Neural cell (in vitro differentiated cells): Measurements from ENCODE around the gene C22orf23. TPM values are rescaled to one million over a fixed set of nuclear protein-coding genes. Genes with fewer than 3 reads are reported as not detected.

Experiments used
- H2AFZ ChIP-seq: fragments of 200-600, 300-800 bp; sonication (generic), shearing (Covaris generic); 2 replicates; pipeline ENCODE4 v1.6.0; 2014; ENCODE audit warnings: low read depth, mild to moderate bottlenecking, antibody characterized with exemption, low read length, moderate library complexity
- H3F3A ChIP-seq: fragments of 200-600 bp; shearing (Covaris generic); 2 replicates; pipeline ENCODE4 v1.6.1; 2016; ENCODE audit warnings: mild to moderate bottlenecking, moderate library complexity, mixed read lengths, antibody characterized with exemption, low read length; ENCODE audit not compliant: insufficient read depth, poor library complexity, severe bottlenecking
- H3K27ac ChIP-seq: fragments of 200-600, 300-800 bp; sonication (generic), shearing (Covaris generic); 2 replicates; pipeline ENCODE4 v1.5.1; 2014; ENCODE audit warnings: mild to moderate bottlenecking, low read length, moderate library complexity
- H3K27me3 ChIP-seq: fragments of 300-800, 200-600 bp; sonication (generic), shearing (Covaris generic); 2 replicates; pipeline ENCODE4 v1.6.0; 2014; ENCODE audit warnings: mild to moderate bottlenecking, low read depth, low read length, moderate library complexity; ENCODE audit not compliant: insufficient read depth
- H3K36me3 ChIP-seq: fragments of 300-800, 200-600 bp; sonication (generic), shearing (Covaris generic); 2 replicates; pipeline ENCODE4 v1.5.1; 2014; ENCODE audit warnings: mild to moderate bottlenecking, antibody characterized with exemption, low read length, moderate library complexity; ENCODE audit not compliant: insufficient read depth
- H3K4me2 ChIP-seq: fragments of 300-800, 200-600 bp; sonication (generic), shearing (Covaris generic); 2 replicates; pipeline ENCODE4 v1.6.0; 2014; ENCODE audit warnings: mild to moderate bottlenecking, low read length
- H3K4me3 ChIP-seq: fragments of 300-800, 200-600 bp; sonication (generic), shearing (Covaris generic); 2 replicates; pipeline ENCODE4 v1.5.1; 2014; ENCODE audit warnings: mild to moderate bottlenecking, low read length, moderate library complexity
- H3K79me2 ChIP-seq: fragments of 200-600 bp; shearing (Covaris generic); replicated peaks from 2 replicates; pipeline ENCODE4 v1.6.0; 2014; ENCODE audit warnings: mild to moderate bottlenecking, low read length, moderate library complexity; ENCODE audit not compliant: insufficient read depth
- H3K9ac ChIP-seq: fragments of 300-800, 200-600 bp; sonication (generic), shearing (Covaris generic); 2 replicates; pipeline ENCODE4 v1.6.1; 2016; ENCODE audit warnings: mild to moderate bottlenecking, low read length, mixed read lengths
- H3K9me2 ChIP-seq: fragments of 200-600 bp; shearing (Covaris generic); 2 replicates; pipeline ENCODE4 v1.6.1; 2016; ENCODE audit warnings: mild to moderate bottlenecking, low read length, mixed read lengths; ENCODE audit not compliant: insufficient read depth
- H3K9me3 ChIP-seq: fragments of 200-600, 300-800 bp; sonication (generic), shearing (Covaris generic); 2 replicates; pipeline ENCODE4 v1.6.1; 2016; ENCODE audit warnings: mild to moderate bottlenecking, mixed run types, low read length, moderate library complexity, mixed read lengths
- H4K20me1 ChIP-seq: fragments of 200-600 bp; shearing (Covaris generic); 2 replicates; pipeline ENCODE4 v1.6.1; 2016; ENCODE audit warnings: mild to moderate bottlenecking, mixed run types; ENCODE audit not compliant: insufficient read depth
- CTCF ChIP-seq: fragments of 450-650 bp; IDR thresholded peaks from 2 replicates; pipeline ENCODE4 v1.5.1; 2014; ENCODE audit warnings: antibody characterized with exemption, mild to moderate bottlenecking, moderate library complexity; ENCODE audit not compliant: poor library complexity, severe bottlenecking
- EP300 ChIP-seq: fragments of 450-650 bp; conservative IDR thresholded peaks from 2 replicates; pipeline ENCODE4 v1.6.1; 2014; ENCODE audit warnings: antibody characterized with exemption, mild to moderate bottlenecking, moderate library complexity; ENCODE audit not compliant: poor library complexity, severe bottlenecking
- EZH2 ChIP-seq: fragments of 200-600, 300-800 bp; shearing (Covaris generic), sonication (generic); IDR thresholded peaks from 2 replicates; pipeline ENCODE4 v1.6.1; 2014; ENCODE audit warnings: antibody characterized with exemption, low read length, borderline replicate concordance, mild to moderate bottlenecking; ENCODE audit not compliant: insufficient read depth, poor library complexity, severe bottlenecking
- MXI1 ChIP-seq: fragments of 450-650 bp; conservative IDR thresholded peaks from 2 replicates; pipeline ENCODE4 v1.6.1; 2014; ENCODE audit warnings: antibody characterized with exemption, mild to moderate bottlenecking; ENCODE audit not compliant: poor library complexity, severe bottlenecking
- POLR2AphosphoS5 ChIP-seq: IDR thresholded peaks from 2 replicates; pipeline ENCODE4 v1.6.1; 2012
- RAD21 ChIP-seq: fragments of 450-650 bp; conservative IDR thresholded peaks from 2 replicates; pipeline ENCODE4 v1.6.1; 2014; ENCODE audit warnings: antibody characterized with exemption, mild to moderate bottlenecking, moderate library complexity
- REST ChIP-seq: IDR thresholded peaks from 2 replicates; pipeline ENCODE4 v1.6.1; 2012; ENCODE audit warnings: borderline replicate concordance
- SMC3 ChIP-seq: fragments of 450-650 bp; conservative IDR thresholded peaks from 2 replicates; pipeline ENCODE4 v1.6.1; 2014; ENCODE audit warnings: antibody characterized with exemption, mild to moderate bottlenecking, moderate library complexity; ENCODE audit not compliant: poor library complexity
- TAF1 ChIP-seq: IDR thresholded peaks from 2 replicates; pipeline ENCODE4 v1.6.1; 2012; ENCODE audit warnings: low read depth
- polyA minus RNA-seq: library from RNA; depleted of rRNA, polyadenylated mRNA; stranded (reverse); fragments of >200 nt; gene quantifications from 2 replicates; pipeline ENCODE4 v1.2.3, GENCODE V29; 2014
- polyA plus RNA-seq: library from polyadenylated mRNA; depleted of rRNA; stranded (reverse); fragments of >200 nt; gene quantifications from 2 replicates; pipeline ENCODE4 v1.2.3, GENCODE V29; 2014

The C22orf23 gene
- polyA plus RNA-seq (1.0 and 1.3 TPM in 2 replicates), polyA minus RNA-seq (0.97 and 1.3 TPM in 2 replicates)

- H3K4me2 ChIP-seq = peak within 1 kb of the TSS; percentile 88
- no peaks in the 10 kb centered on the region for H3K9me3 ChIP-seq
- H3K79me2 ChIP-seq = peaks cover 16% of the 10 kb centered on the region
- H4K20me1 ChIP-seq = no peaks in the 10 kb centered on the region
- peak within 1 kb of the TSS; percentile 89 for H3K9ac ChIP-seq
- peak within 1 kb of the TSS; percentile 91 for H2AFZ ChIP-seq
- no peaks in the 10 kb centered on the region for H3F3A ChIP-seq
- peak within 1 kb of the TSS; percentile 74 for H3K27ac ChIP-seq
- TF ChIP-seq TAF1 = no peak
- peak; percentile 91 for TF ChIP-seq POLR2AphosphoS5
- peak; percentile 31 for TF ChIP-seq CTCF
- no peak for TF ChIP-seq EP300
- peak; percentile 48 for TF ChIP-seq REST
- peak; percentile 89 for TF ChIP-seq MXI1
- peak; percentile 24 for TF ChIP-seq RAD21
- no peaks in the 10 kb centered on the region for H3K27me3 ChIP-seq
- peak within 1 kb of the TSS; percentile 99 for H3K4me3 ChIP-seq
- H3K9me2 ChIP-seq = no peaks in the 10 kb centered on the region
- H3K36me3 ChIP-seq = no peaks in the 10 kb centered on the region
Observed at GRCh38 chr22:37953437-37954179, at the start of gene C22orf23, which contains the start of gene POLR2F. C22orf23 (minus strand) TSS chr22:37953601; CDS start chr22:37953149, 452 bp downstream. POLR2F (plus strand) TSS chr22:37953699; CDS start chr22:37953788, 89 bp downstream.

DNA sequence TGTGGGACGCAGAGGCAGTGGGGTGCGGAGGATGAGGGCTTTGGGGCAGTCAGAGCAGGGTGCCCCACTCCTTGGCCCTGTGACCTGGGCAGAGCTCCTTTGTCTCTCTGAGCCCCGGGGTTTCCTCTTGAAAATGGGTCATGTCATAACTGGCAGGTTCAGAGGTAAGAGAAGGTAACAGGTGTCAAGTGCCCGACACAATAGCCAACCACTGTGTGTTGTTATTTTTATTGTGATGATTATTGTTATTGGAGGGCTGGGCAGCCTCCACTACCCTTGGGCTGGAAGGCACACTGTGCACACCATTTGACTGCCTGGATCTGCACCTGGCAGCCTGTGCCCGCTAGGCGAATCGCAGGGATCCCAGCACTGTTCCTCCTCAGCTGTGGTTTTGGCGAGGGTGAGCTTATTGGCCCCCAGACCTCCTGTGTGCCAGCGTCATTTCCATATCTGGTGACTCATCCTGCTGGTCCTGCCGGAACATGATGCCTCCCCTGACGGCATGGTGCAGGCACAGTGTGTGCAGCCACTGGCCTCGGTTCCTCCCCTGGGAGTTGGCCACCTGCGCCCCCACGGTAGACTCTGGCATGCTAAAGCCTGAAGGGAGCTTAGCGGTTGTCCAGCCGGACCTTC is 46.4 kb upstream of the C22orf23 start:
- H2AFZ ChIP-seq = no peak overlapping the region
- no peak overlapping the region for H3K9ac ChIP-seq
- no peaks in the 10 kb centered on the region for H3F3A ChIP-seq
- TF ChIP-seq EP300 (no peak), POLR2AphosphoS5 (no peak), CTCF (no peak), MXI1 (no peak), RAD21 (no peak), EZH2 (no peak), SMC3 (no peak), TAF1 (no peak), REST (no peak)
- no peaks in the 10 kb centered on the region for H3K27me3 ChIP-seq
- H3K27ac ChIP-seq = no peak overlapping the region
- no peak overlapping the region for H3K4me3 ChIP-seq
- H3K36me3 ChIP-seq = no peaks in the 10 kb centered on the region
- H3K9me3 ChIP-seq = no peaks in the 10 kb centered on the region
- no peaks in the 10 kb centered on the region for H4K20me1 ChIP-seq
- no peak overlapping the region for H3K4me2 ChIP-seq
- no peaks in the 10 kb centered on the region for H3K79me2 ChIP-seq
- no peaks in the 10 kb centered on the region for H3K9me2 ChIP-seq
